ENCODE measurements around the gene TLK2. TPM values are rescaled to one million over a fixed set of nuclear protein-coding genes. Genes with fewer than 3 reads are reported as not detected.

The TLK2 gene
- total RNA-seq, 1 donor from 2014 or later = 27.4 TPM

GRCh38 chr17:62629556-62630364, 151.1 kb downstream of the TLK2 start:
- H3K4me3 ChIP-seq (ENCODE audit: low read depth, low read length) = peak overlapping the region; percentile 68
- no peak for TF ChIP-seq CTCF (conservative IDR thresholded peaks at IDR 0.05; ENCODE audit: low read depth, low read length)
- DNase-seq (ENCODE audit: low read depth) = no peak

GRCh38 chr17:62630365-62631085, 151.9 kb downstream of the TLK2 start:
- no peak for DNase-seq (ENCODE audit: low read depth)

GRCh38 chr17:62631086-62631935, 152.7 kb downstream of the TLK2 start:
- H3K4me3 ChIP-seq (ENCODE audit: low read depth, low read length) = no peak overlapping the region
- DNase-seq (ENCODE audit: low read depth) = no peak
- no peak for TF ChIP-seq CTCF (conservative IDR thresholded peaks at IDR 0.05; ENCODE audit: low read depth, low read length)

More at GRCh38 chr17:62630365-62631085, 151.9 kb downstream of the TLK2 start:
- no peak overlapping the region for H3K4me3 ChIP-seq (ENCODE audit: low read depth, low read length)
- no peak for TF ChIP-seq CTCF (conservative IDR thresholded peaks at IDR 0.05; ENCODE audit: low read depth, low read length)

- no peak for DNase-seq (ENCODE audit: low read depth)
- H3K4me3 ChIP-seq (ENCODE audit: low read depth, low read length) = no peak overlapping the region
- no peak for TF ChIP-seq CTCF (conservative IDR thresholded peaks at IDR 0.05; ENCODE audit: low read depth, low read length)
Measured at GRCh38 chr17:62631936-62632924, 153.6 kb downstream of the TLK2 start.

GRCh38 chr17:62637809-62638208, 159.2 kb downstream of the TLK2 start:
- DNase-seq (ENCODE audit: low read depth) = no peak
- H3K4me3 ChIP-seq (ENCODE audit: low read depth, low read length) = no peak overlapping the region
- no peak for TF ChIP-seq CTCF (conservative IDR thresholded peaks at IDR 0.05; ENCODE audit: low read depth, low read length)

GRCh38 chr17:62641153-62641552, 162.5 kb downstream of the TLK2 start:
- H3K4me3 ChIP-seq (ENCODE audit: low read depth, low read length) = no peak overlapping the region
- TF ChIP-seq CTCF (conservative IDR thresholded peaks at IDR 0.05; ENCODE audit: low read depth, low read length) = no peak
- no peak for DNase-seq (ENCODE audit: low read depth)

All from epithelial cell of proximal tubule (primary cell).